Immature natural killer cell (primary cell): ENCODE data around the gene PRUNE1. TPM values are rescaled to one million over a fixed set of nuclear protein-coding genes. Genes with fewer than 3 reads are reported as not detected.

Source experiments
- DNase-seq, 3 donors: peaks; one replicate each; pipeline ENCODE4 v3.0.0; 2022; ENCODE audit warnings: mixed read lengths in 1 of 3
- H3K27ac Mint-ChIP-seq, 6 donors: one replicate each; pipeline ENCODE4 v1.8.0; 2020; ENCODE audit warnings: mixed read lengths in 6 of 6, mild to moderate bottlenecking in 5 of 6, inconsistent platforms in 4 of 6, moderate library complexity in 3 of 6
- H3K27me3 Mint-ChIP-seq, 3 donors: one replicate each; pipeline ENCODE4 v1.8.0; 2020 to 2021; ENCODE audit warnings: low read depth in 3 of 3, mild to moderate bottlenecking in 3 of 3, mixed read lengths in 3 of 3, moderate library complexity in 3 of 3, inconsistent platforms in 1 of 3
- H3K36me3 Mint-ChIP-seq, 3 donors: one replicate each; pipeline ENCODE4 v1.8.0; 2020; ENCODE audit warnings: mixed read lengths in 3 of 3, inconsistent platforms in 2 of 3, mild to moderate bottlenecking in 2 of 3
- H3K4me1 Mint-ChIP-seq, 2 donors: one replicate each; pipeline ENCODE4 v1.8.0; 2020; ENCODE audit warnings: inconsistent platforms in 2 of 2, mild to moderate bottlenecking in 2 of 2, mixed read lengths in 2 of 2, moderate library complexity in 1 of 2
- H3K4me3 Mint-ChIP-seq, 5 donors: one replicate each; pipeline ENCODE4 v1.8.0; 2020; ENCODE audit warnings: mild to moderate bottlenecking in 5 of 5, mixed read lengths in 5 of 5, inconsistent platforms in 3 of 5, moderate library complexity in 3 of 5
- H3K9me3 Mint-ChIP-seq, 6 donors: one replicate each; pipeline ENCODE4 v1.8.0; 2020; ENCODE audit warnings: mild to moderate bottlenecking in 6 of 6, mixed read lengths in 6 of 6, inconsistent platforms in 4 of 6, moderate library complexity in 3 of 6
- polyA plus RNA-seq, 3 donors: library from polyadenylated mRNA; unstranded; fragments of 300-500 nt; fragmentation: Illumina TruSeq; gene quantifications; one replicate each; pipeline ENCODE4 v1.2.3, GENCODE V29; 2021

The PRUNE1 gene
- polyA plus RNA-seq, 3 donors from 2014 or later, result 35.6 to 53.3 (median 40.1) TPM

GRCh38 chr1:150985179-150985825, 22.9 kb upstream of the PRUNE1 start:
- peaks cover 0 to 2% (median 0%) of the 10 kb centered on the region in 3 donors for H3K27me3 Mint-ChIP-seq
- no peaks in the 10 kb centered on the region for H3K36me3 Mint-ChIP-seq
- DNase-seq, result no peak
- no peaks in the 10 kb centered on the region for H3K9me3 Mint-ChIP-seq
- H3K27ac Mint-ChIP-seq, result no peak overlapping the region
- no peaks in the 10 kb centered on the region for H3K4me1 Mint-ChIP-seq
- no peak overlapping the region for H3K4me3 Mint-ChIP-seq

- Mint-ChIP-seq H3K27ac (no peak overlapping the region), H3K4me1 (no peaks in the 10 kb centered on the region), H3K36me3 (no peaks in the 10 kb centered on the region), H3K4me3 (no peak overlapping the region), H3K9me3 (no peaks in the 10 kb centered on the region), H3K27me3 (peaks cover 0 to 4% (median 0%) of the 10 kb centered on the region in 3 donors)
- no peak for DNase-seq
Observed at GRCh38 chr1:150987924-150988323, 20.3 kb upstream of the PRUNE1 start.

- no peaks in the 10 kb centered on the region for H3K36me3 Mint-ChIP-seq
- DNase-seq, result no peak
- no peak overlapping the region for H3K4me3 Mint-ChIP-seq
- H3K4me1 Mint-ChIP-seq, result peaks cover 0 to 7% of the 10 kb centered on the region in 2 donors
- H3K9me3 Mint-ChIP-seq, result no peaks in the 10 kb centered on the region
- no peak overlapping the region for H3K27ac Mint-ChIP-seq
- peaks cover 0 to 6% (median 0%) of the 10 kb centered on the region in 3 donors for H3K27me3 Mint-ChIP-seq
Observed at GRCh38 chr1:150992626-150993025, 15.6 kb upstream of the PRUNE1 start.

GRCh38 chr1:150994248-150994647, 14.0 kb upstream of the PRUNE1 start:
- Mint-ChIP-seq H3K9me3 (no peaks in the 10 kb centered on the region), H3K27ac (peak overlapping the region in 1 of 6 donors; percentile 51), H3K27me3 (peaks cover 0 to 4% (median 0%) of the 10 kb centered on the region in 3 donors), H3K4me1 (peaks cover 0 to 7% of the 10 kb centered on the region in 2 donors), H3K4me3 (no peak overlapping the region), H3K36me3 (no peaks in the 10 kb centered on the region)
- DNase-seq, result no peak

- peaks cover 0 to 4% (median 1%) of the 10 kb centered on the region in 3 donors for H3K27me3 Mint-ChIP-seq
- peaks cover 0 to 1% (median 0%) of the 10 kb centered on the region in 3 donors for H3K36me3 Mint-ChIP-seq
- peak overlapping the region in 1 of 5 donors; percentile 59 for H3K4me3 Mint-ChIP-seq
- DNase-seq, result no peak
- peaks cover 0 to 7% of the 10 kb centered on the region in 2 donors for H3K4me1 Mint-ChIP-seq
- peak overlapping the region in 3 of 6 donors; percentile 16 to 66 (median 27) for H3K27ac Mint-ChIP-seq
- no peaks in the 10 kb centered on the region for H3K9me3 Mint-ChIP-seq
Observed at GRCh38 chr1:150995460-150995859, 12.8 kb upstream of the PRUNE1 start.

- Mint-ChIP-seq H3K36me3 (peaks cover 0 to 4% (median 0%) of the 10 kb centered on the region in 3 donors), H3K4me1 (peaks cover 0 to 7% of the 10 kb centered on the region in 2 donors), H3K27me3 (peaks cover 0 to 4% (median 3%) of the 10 kb centered on the region in 3 donors), H3K4me3 (peak overlapping the region in 3 of 5 donors; percentile 29 to 59 (median 49)), H3K9me3 (no peaks in the 10 kb centered on the region), H3K27ac (peak overlapping the region in 3 of 6 donors; percentile 16 to 66 (median 27))
- DNase-seq, result peak; percentile 40 to 54 (median 45)
Observed at GRCh38 chr1:150995896-150996295, 12.4 kb upstream of the PRUNE1 start.

- no peak overlapping the region for H3K27ac Mint-ChIP-seq
Observed at GRCh38 chr1:150997126-150997872, 10.9 kb upstream of the PRUNE1 start.

GRCh38 chr1:150997949-150998348, 10.3 kb upstream of the PRUNE1 start:
- Mint-ChIP-seq H3K36me3 (peaks cover 4 to 6% (median 4%) of the 10 kb centered on the region in 3 donors), H3K4me1 (peaks cover 5 to 10% of the 10 kb centered on the region in 2 donors), H3K4me3 (no peak overlapping the region), H3K27me3 (peaks cover 0 to 3% (median 3%) of the 10 kb centered on the region in 3 donors), H3K27ac (no peak overlapping the region), H3K9me3 (no peaks in the 10 kb centered on the region)
- DNase-seq, result no peak

More at GRCh38 chr1:150997126-150997872, 10.9 kb upstream of the PRUNE1 start:
- peaks cover 0 to 3% (median 3%) of the 10 kb centered on the region in 3 donors for H3K27me3 Mint-ChIP-seq
- H3K9me3 Mint-ChIP-seq, result no peaks in the 10 kb centered on the region
- peaks cover 0 to 7% of the 10 kb centered on the region in 2 donors for H3K4me1 Mint-ChIP-seq
- H3K36me3 Mint-ChIP-seq, result peaks cover 4 to 6% (median 4%) of the 10 kb centered on the region in 3 donors
- H3K4me3 Mint-ChIP-seq, result no peak overlapping the region
- no peak for DNase-seq

GRCh38 chr1:150999051-150999674, 9.1 kb upstream of the PRUNE1 start:
- Mint-ChIP-seq H3K27ac (no peak overlapping the region), H3K9me3 (no peaks in the 10 kb centered on the region), H3K4me3 (no peak overlapping the region), H3K4me1 (peaks cover 9 to 17% of the 10 kb centered on the region in 2 donors), H3K36me3 (peaks cover 4 to 6% (median 4%) of the 10 kb centered on the region in 3 donors), H3K27me3 (peaks cover 0 to 3% (median 1%) of the 10 kb centered on the region in 3 donors)
- DNase-seq, result no peak

GRCh38 chr1:150999926-151000325, 8.3 kb upstream of the PRUNE1 start:
- Mint-ChIP-seq H3K27ac (no peak overlapping the region), H3K4me1 (peaks cover 11 to 21% of the 10 kb centered on the region in 2 donors), H3K27me3 (peaks cover 0 to 3% (median 1%) of the 10 kb centered on the region in 3 donors), H3K9me3 (no peaks in the 10 kb centered on the region), H3K4me3 (no peak overlapping the region), H3K36me3 (peaks cover 4 to 6% (median 4%) of the 10 kb centered on the region in 3 donors)
- no peak for DNase-seq

GRCh38 chr1:151000408-151000807, 7.8 kb upstream of the PRUNE1 start:
- Mint-ChIP-seq H3K27ac (no peak overlapping the region), H3K4me3 (peak overlapping the region in 1 of 5 donors; percentile 29), H3K27me3 (peaks cover 0 to 3% (median 1%) of the 10 kb centered on the region in 3 donors), H3K4me1 (peaks cover 12 to 25% of the 10 kb centered on the region in 2 donors), H3K9me3 (no peaks in the 10 kb centered on the region), H3K36me3 (peaks cover 4 to 6% (median 4%) of the 10 kb centered on the region in 3 donors)
- DNase-seq, result no peak

- Mint-ChIP-seq H3K4me3 (no peak overlapping the region), H3K27me3 (peaks cover 3 to 9% (median 5%) of the 10 kb centered on the region in 3 donors), H3K9me3 (no peaks in the 10 kb centered on the region), H3K27ac (no peak overlapping the region), H3K36me3 (peaks cover 4 to 6% (median 4%) of the 10 kb centered on the region in 3 donors), H3K4me1 (peaks cover 24 to 31% of the 10 kb centered on the region in 2 donors)
- DNase-seq, result no peak
Observed at GRCh38 chr1:151001602-151002001, 6.6 kb upstream of the PRUNE1 start.

- peaks cover 4 to 6% (median 4%) of the 10 kb centered on the region in 3 donors for H3K36me3 Mint-ChIP-seq
- no peak overlapping the region for H3K27ac Mint-ChIP-seq
- DNase-seq, result no peak
- H3K4me3 Mint-ChIP-seq, result no peak overlapping the region
- peaks cover 3 to 9% (median 5%) of the 10 kb centered on the region in 3 donors for H3K27me3 Mint-ChIP-seq
- peaks cover 29 to 35% of the 10 kb centered on the region in 2 donors for H3K4me1 Mint-ChIP-seq
- H3K9me3 Mint-ChIP-seq, result no peaks in the 10 kb centered on the region
Observed at GRCh38 chr1:151002051-151002450, 6.2 kb upstream of the PRUNE1 start.
